HG03432 (cell line): ENCODE measurements around the gene SRGAP2C.
"Not testable (repeated sequence)": the region's sequence is repeated elsewhere in the genome, so short reads cannot be mapped to it uniquely, and the experiment has no call there.

Experiments used
- ATAC-seq: cut with Tn5 transposase; IDR thresholded peaks from one replicate; pipeline ENCODE4 v1.9.1; 2021; ENCODE audit warnings: mild to moderate bottlenecking, moderate library complexity; ENCODE audit not compliant: unreplicated experiment

The SRGAP2C gene

GRCh38 chr1:121275435-121275834, 90.7 kb downstream of the SRGAP2C start:
- not testable (repeated sequence) for ATAC-seq

- not testable (repeated sequence) for ATAC-seq
Observed at GRCh38 chr1:121278202-121278601, 93.4 kb downstream of the SRGAP2C start.

- ATAC-seq, result not testable (repeated sequence)
Observed at GRCh38 chr1:121278777-121279547, 94.2 kb downstream of the SRGAP2C start.

- ATAC-seq, result not testable (repeated sequence)
Observed at GRCh38 chr1:121279548-121279898, 94.7 kb downstream of the SRGAP2C start.

- not testable (repeated sequence) for ATAC-seq
Observed at GRCh38 chr1:121280699-121281317, 96.0 kb downstream of the SRGAP2C start.

GRCh38 chr1:121281480-121281879, 96.7 kb downstream of the SRGAP2C start:
- not testable (repeated sequence) for ATAC-seq

DNA sequence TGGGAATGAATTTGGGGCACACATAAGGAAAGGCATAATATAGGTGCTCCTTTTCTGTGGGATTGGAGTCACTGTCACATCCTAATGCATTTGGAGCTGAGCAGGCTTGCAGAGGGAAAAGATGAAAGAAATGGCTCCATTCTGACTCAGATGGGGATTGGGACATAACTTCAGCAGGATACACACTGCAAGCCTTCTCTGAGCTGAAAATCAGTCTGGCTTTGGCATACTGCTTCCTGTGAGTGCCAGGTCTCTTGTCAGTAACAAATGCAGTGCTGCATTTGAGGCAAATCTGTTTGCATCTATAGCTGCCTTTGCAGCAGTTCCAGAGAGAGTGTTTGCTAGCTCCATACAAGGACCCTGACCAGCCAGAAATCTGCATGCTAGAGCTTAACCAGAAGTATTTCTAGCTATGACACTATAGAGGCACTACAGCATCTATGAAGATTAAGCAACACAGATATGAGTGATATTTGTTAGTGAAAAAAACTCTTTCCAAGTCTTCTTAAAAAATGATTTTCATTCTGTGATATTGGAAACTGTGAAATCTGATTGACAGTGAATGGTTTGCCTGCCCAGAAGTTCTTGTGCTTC, 98.9 kb downstream of the SRGAP2C start:
- ATAC-seq, result not testable (repeated sequence)

DNA sequence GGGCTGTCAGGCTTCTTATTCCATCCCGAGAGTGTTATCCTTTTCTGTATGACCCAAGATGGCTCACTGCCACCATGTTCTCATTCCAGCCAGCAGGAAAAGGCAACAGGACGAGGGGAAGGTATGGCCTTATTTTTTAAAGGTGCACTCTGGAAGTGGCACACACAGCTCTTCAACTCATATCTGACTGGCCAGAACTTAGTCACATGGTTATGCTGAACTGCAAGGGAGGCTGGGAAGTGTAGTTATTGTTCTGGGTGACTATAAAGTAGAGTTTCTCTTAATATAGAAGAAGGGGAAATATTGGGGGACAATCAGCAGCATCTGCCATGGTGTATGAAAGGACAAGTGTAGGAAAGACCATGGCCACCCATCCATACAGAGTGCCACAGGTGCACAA, 107.8 kb downstream of the SRGAP2C start:
- not testable (repeated sequence) for ATAC-seq

DNA sequence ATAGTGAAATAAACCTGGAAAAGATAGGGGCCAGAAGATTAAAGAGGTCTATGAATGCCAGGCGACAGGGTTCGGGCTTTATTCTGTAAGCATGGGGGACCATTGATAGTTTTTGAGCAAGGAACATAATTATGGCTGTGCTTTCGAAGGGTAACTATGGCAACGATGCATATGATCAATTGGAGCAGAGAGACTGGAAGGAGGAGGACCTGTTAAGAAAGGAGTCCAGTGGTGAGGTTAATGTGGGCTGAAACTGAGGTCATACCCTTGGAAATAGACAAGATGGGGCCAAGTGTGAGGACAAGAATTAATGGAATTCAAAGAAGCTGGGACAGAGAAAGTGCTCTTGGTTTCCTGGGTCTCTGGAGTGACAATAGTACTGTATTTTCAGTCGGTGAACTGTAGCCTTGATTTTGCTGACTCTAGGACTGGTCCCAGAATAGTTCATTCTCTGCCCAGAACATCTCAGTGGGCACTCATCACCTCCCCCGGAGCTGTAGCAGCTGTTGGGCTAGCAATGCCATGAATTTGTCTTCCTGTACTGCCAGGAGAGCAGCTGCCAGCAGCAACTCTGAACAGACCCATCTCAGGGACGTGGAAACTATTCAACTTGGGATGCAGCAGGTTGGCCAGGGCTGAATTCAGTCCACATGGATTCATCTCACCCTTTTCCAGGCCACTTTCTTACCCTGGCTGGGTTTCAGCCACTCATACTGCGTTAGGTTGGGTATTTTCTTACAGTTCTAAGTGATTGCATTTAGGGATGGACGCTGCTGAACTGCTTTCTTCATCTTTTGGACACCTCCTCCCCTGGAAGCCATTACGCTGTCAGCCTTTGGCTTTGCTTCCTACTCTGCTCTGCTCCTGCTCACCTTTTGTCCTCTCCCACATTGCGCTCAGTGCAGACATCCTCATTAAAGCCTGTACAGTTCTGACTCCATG, 108.8 kb downstream of the SRGAP2C start:
- not testable (repeated sequence) for ATAC-seq

DNA sequence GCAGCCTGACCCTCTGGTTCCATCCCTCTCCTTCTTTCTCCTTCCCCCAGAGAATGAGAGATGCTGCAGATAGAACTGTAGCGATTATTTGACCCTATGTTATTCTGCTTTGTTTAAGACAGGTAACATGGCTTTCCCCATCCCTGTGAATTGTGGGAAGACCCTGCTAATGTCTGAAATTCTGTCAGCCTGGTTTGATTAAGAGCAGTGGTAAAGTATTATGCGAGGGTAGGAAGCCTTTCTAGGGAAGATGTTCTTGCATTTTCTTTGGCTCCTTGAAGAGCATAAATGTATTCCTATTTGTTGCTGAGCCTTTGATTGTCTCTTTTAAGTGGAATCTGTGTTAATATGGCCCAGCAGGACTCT, 109.4 kb downstream of the SRGAP2C start:
- not testable (repeated sequence) for ATAC-seq

GRCh38 chr1:121296563-121296962, 111.8 kb downstream of the SRGAP2C start:
- ATAC-seq, result not testable (repeated sequence)

DNA sequence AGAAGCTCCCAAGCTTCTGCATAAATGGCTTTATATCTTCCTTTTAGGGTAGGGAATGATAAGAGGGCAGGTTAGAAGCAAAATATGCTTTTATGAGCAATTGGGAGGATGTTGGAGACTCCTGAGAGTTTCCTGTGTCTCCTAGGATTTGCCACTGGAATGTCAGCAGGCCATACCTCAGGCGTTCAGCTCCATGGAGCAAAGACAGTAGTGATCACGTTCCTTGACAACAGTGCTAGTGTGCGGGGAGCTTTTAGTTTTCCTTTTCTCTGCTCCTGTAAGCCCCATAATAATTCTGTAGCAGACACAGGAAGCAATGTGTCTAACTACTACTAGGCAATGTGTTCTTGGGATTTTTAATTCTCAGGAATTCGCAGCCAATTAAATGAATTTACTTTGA, 113.8 kb downstream of the SRGAP2C start:
- not testable (repeated sequence) for ATAC-seq

GRCh38 chr1:121299514-121300149, 114.9 kb downstream of the SRGAP2C start:
- ATAC-seq, result not testable (repeated sequence)

GRCh38 chr1:121301876-121302275, 117.1 kb downstream of the SRGAP2C start:
- ATAC-seq, result not testable (repeated sequence)

DNA sequence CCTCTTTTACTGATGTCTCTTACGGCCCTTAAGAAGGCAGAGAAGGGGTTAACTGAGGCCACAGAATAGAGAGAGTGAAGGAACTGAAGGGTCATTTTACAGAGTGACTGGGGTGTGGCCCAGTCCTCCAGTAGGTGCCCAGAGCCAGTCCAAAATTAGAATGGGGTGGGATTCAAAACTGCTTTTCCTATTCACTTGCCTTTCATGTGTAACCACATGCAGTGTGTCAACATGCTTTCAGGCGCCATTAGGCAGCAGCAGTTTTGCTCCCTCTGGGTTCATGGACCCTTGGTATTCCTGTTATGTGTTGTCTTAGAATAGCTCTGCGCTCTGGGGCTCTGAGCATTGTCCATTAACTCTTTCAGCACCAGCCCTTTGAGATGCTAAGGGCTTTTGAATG, 123.0 kb downstream of the SRGAP2C start:
- ATAC-seq, result not testable (repeated sequence)

DNA sequence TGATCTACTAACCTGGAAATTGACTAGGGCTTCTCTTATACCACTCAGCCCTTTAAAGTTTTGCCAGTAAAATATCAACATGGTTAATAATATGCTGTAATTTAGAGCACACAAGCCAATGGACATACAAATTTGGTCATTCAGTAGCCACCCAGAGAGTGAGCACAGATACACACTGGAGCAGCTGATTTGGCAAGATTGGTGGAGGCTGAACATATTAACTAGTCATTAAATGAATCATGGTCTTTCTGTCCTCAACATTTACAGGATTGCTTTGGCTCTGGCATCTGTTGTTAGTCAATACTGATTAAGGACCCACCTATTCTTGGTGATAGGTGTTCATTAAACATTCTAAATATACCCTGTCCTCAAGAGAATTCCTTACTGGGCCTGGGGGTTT, 130.7 kb downstream of the SRGAP2C start:
- ATAC-seq, result not testable (repeated sequence)

- ATAC-seq, result not testable (repeated sequence)
Observed at GRCh38 chr1:121316081-121316480, 131.3 kb downstream of the SRGAP2C start.

GRCh38 chr1:121317491-121318468, 133.0 kb downstream of the SRGAP2C start:
- not testable (repeated sequence) for ATAC-seq

- ATAC-seq, result not testable (repeated sequence)
Observed at GRCh38 chr1:121318687-121319086, 133.9 kb downstream of the SRGAP2C start.
